ENCODE measurements around the gene PARN. TPM values are rescaled to one million over a fixed set of nuclear protein-coding genes. Genes with fewer than 3 reads are reported as not detected.
A peak's percentile ranks its signal among the peaks of the same experiment; 100 is the strongest.

PARN gene
- total RNA-seq, 4 donors from 2014 or later: 34.1 to 50.0 (median 40.3) TPM

DNA sequence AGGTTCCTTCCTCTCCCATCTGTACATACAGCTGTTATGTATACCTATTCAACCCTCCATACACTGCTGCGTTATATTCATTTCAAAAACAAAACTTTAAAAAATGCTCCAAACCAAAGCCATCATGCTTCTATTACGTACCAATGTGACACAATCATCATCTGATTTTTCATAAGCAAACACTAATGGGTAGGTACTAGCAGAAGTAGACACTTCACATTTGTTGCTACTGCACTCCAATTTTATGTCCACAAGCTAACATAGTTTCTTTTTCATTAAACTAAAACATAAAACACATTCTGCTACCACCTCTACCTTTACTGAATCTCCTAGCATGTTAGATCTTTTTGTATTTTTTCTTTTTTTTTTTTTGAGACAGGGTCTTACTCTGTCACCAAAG lies 57.5 kb downstream of the PARN start:
- intact Hi-C loops (cut with DNase I; ENCODE audit: low total_unique reads): no loop called here
- Histone ChIP-seq H3K9me3 (no peaks in the 10 kb centered on the region), H3K4me3 (no peak overlapping the region), H3K4me1 (no peaks in the 10 kb centered on the region), H3K27me3 (no peaks in the 10 kb centered on the region), H3K27ac (no peak overlapping the region), H3K36me3 (no peaks in the 10 kb centered on the region)
- no peak for TF ChIP-seq POLR2A (IDR thresholded peaks at IDR 0.05)
- TF ChIP-seq, protein P1, sequence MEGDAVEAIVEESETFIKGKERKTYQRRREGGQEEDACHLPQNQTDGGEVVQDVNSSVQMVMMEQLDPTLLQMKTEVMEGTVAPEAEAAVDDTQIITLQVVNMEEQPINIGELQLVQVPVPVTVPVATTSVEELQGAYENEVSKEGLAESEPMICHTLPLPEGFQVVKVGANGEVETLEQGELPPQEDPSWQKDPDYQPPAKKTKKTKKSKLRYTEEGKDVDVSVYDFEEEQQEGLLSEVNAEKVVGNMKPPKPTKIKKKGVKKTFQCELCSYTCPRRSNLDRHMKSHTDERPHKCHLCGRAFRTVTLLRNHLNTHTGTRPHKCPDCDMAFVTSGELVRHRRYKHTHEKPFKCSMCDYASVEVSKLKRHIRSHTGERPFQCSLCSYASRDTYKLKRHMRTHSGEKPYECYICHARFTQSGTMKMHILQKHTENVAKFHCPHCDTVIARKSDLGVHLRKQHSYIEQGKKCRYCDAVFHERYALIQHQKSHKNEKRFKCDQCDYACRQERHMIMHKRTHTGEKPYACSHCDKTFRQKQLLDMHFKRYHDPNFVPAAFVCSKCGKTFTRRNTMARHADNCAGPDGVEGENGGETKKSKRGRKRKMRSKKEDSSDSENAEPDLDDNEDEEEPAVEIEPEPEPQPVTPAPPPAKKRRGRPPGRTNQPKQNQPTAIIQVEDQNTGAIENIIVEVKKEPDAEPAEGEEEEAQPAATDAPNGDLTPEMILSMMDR (IDR thresholded peaks at IDR 0.05): no peak
- DNase-seq: no peak

DNA sequence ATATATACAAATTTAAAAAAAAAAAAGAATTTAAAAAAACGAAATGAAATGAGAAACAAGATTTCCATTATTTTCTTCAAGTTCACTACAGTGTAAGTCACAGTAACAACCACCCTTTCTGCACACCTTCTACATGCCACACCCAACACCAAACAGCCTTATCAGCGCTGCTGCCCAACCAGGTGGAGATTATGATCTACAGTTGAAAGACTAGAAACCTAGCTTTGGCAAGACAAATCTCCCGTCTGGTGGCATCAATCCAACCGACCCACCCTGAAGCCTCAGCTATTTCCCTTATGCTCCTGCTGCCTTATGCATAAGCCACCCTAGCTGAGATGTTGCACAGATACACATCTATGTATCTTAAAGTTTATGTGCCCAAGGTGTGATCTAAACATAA lies 60.8 kb downstream of the PARN start:
- Histone ChIP-seq H3K36me3 (no peaks in the 10 kb centered on the region), H3K4me1 (no peaks in the 10 kb centered on the region), H3K4me3 (no peak overlapping the region), H3K9me3 (no peaks in the 10 kb centered on the region), H3K27me3 (no peaks in the 10 kb centered on the region), H3K27ac (no peak overlapping the region)
- intact Hi-C loops (cut with DNase I; ENCODE audit: low total_unique reads): no loop called here
- DNase-seq: no peak
- TF ChIP-seq, protein P1 (IDR thresholded peaks at IDR 0.05): no peak
- no peak for TF ChIP-seq POLR2A (IDR thresholded peaks at IDR 0.05)

DNA sequence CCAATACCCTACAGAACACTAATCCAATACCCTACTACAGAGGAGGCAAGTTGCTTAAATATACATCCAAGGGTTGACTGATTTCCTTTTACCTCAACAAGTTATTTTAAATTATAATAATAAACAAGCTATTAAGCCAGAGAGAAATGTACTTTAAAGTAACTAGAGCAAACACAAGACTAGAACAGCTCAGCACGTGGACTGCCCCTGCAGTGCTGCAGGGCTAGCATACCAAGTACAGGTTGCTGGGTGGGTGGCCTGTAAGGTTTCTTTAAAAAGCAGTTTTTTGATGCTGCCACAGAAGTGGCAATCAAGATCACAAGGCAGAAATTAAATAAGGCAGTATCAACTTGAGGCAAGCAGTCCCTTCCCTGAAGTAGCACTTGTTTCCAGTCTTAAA lies 63.5 kb downstream of the PARN start:
- Histone ChIP-seq H3K4me1 (no peaks in the 10 kb centered on the region), H3K27ac (peak overlapping the region; percentile 31 to 59), H3K9me3 (no peaks in the 10 kb centered on the region), H3K27me3 (no peaks in the 10 kb centered on the region), H3K36me3 (no peaks in the 10 kb centered on the region), H3K4me3 (no peak overlapping the region)
- no peak for DNase-seq
- TF ChIP-seq, protein P1 (IDR thresholded peaks at IDR 0.05): no peak
- TF ChIP-seq POLR2A (IDR thresholded peaks at IDR 0.05): no peak
- intact Hi-C loops (cut with DNase I; ENCODE audit: low total_unique reads): no loop called here

DNA sequence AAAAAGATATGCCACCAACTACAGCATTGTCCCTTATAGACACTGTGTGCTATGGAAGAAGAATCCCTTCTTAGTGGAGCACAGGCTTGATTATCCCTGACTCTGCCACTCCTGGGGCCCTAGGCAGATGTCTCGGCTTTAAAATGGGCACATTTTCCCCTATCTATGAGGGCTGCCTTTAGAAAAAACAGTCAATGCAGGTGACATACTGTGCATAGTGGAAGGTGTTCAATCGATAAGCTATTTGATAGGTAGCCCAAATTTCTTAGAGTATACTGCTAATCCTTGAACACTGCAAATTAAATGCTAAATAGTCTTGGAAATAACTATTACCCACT lies 64.4 kb downstream of the PARN start:
- Histone ChIP-seq H3K27ac (peak overlapping the region in 1 of 2 donors; percentile 59), H3K9me3 (no peaks in the 10 kb centered on the region), H3K4me3 (no peak overlapping the region), H3K36me3 (no peaks in the 10 kb centered on the region), H3K4me1 (no peaks in the 10 kb centered on the region), H3K27me3 (no peaks in the 10 kb centered on the region)
- DNase-seq: no peak
- intact Hi-C loops (cut with DNase I; ENCODE audit: low total_unique reads): no loop called here
- TF ChIP-seq POLR2A (IDR thresholded peaks at IDR 0.05): no peak
- TF ChIP-seq, protein P1 (IDR thresholded peaks at IDR 0.05): no peak

DNA sequence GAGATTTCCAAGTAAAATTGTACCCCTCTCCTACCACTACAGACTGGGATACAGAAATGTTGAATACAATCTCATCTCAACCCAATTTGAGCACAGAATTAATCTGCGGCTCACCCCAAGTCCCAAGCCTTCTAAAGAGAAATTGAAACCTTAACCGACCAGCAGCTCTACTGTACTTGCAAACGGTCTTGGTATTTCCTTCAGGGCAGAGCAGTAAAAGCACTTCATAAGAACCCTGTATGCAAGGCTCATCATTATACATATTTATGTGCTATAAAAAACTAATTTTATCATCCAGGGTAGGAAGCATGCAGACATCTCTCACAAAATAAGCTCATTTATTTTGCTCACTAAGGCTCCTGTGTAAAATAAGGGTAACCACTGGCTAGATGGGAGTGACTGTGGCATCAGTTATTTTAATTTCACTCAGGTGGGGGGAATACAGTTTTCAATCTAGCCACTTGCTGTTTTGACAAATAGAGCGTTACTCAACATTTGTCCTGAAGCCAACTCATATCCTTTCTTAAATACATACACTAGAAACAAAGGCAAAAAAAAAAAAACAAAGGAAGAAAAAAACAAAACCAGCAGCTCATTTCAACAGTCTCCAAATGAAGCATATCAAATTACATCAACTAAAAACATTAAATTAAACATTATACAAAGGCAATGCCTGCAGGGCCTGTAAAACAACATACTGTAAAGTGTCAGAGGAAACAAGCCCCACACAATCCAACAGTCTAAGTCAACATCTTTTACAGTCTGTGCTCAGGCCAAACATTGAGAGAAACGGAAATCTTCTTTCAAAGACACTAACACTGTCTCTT lies 65.0 kb downstream of the PARN start:
- intact Hi-C loops (cut with DNase I; ENCODE audit: low total_unique reads): no loop called here
- H3K27ac ChIP-seq: peak overlapping the region; percentile 15 to 59
- H3K4me3 ChIP-seq: no peak overlapping the region

More for the DNA sequence above, 65.0 kb downstream of the PARN start:
- DNase-seq: no peak
- no peaks in the 10 kb centered on the region for H3K27me3 ChIP-seq
- no peaks in the 10 kb centered on the region for H3K36me3 ChIP-seq
- TF ChIP-seq, protein P1 (IDR thresholded peaks at IDR 0.05): no peak
- no peak for TF ChIP-seq POLR2A (IDR thresholded peaks at IDR 0.05)
- no peaks in the 10 kb centered on the region for H3K4me1 ChIP-seq
- no peaks in the 10 kb centered on the region for H3K9me3 ChIP-seq
